Epithelial cell of proximal tubule (primary cell): Measurements from ENCODE around the gene OMP. TPM values are rescaled to one million over a fixed set of nuclear protein-coding genes. Genes with fewer than 3 reads are reported as not detected.

Experiments used
- DNase-seq: peaks from one replicate; pipeline ENCODE4 v3.0.0-alpha.2; 2011; ENCODE audit warnings: low read depth
- H3K4me3 ChIP-seq: 2 replicates; pipeline ENCODE4 v1.5.1; 2011; ENCODE audit warnings: low read depth, mild to moderate bottlenecking, low read length
- total RNA-seq: library from RNA; depleted of rRNA; stranded (reverse); fragments of >200 nt; gene quantifications from 2 replicates; pipeline ENCODE4 v1.2.3, GENCODE V29; 2015
- TF ChIP-seq, protein P1 (sequence below): conservative IDR thresholded peaks from 2 replicates; pipeline ENCODE4 v1.5.1; 2012; ENCODE audit warnings: low read depth, mild to moderate bottlenecking, low read length

OMP gene
- total RNA-seq, 1 donor from 2014 or later = not detected

DNA sequence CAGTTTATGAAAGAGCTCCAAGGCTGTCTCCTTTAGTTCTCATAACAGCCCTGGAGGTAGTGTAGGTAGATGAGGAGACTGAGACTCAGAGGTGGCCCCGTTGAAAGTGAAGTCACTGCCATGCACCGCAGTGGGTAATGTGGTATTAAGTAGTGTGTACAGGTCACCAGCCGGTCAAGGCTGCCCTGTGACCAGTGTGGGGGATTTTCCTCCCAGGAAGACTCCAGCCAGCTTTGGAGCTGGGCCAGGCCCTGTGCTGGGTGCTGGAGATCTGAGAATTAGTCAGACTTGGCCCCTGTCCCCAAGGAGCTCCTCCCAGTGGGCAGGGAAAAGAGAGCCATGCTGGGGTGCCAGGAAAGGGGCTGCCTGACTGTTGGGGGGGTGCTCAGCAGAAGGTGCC is 5.3 kb downstream of the OMP start:
- peak; percentile 76 for DNase-seq
- H3K4me3 ChIP-seq = no peak overlapping the region
- TF ChIP-seq, protein P1, sequence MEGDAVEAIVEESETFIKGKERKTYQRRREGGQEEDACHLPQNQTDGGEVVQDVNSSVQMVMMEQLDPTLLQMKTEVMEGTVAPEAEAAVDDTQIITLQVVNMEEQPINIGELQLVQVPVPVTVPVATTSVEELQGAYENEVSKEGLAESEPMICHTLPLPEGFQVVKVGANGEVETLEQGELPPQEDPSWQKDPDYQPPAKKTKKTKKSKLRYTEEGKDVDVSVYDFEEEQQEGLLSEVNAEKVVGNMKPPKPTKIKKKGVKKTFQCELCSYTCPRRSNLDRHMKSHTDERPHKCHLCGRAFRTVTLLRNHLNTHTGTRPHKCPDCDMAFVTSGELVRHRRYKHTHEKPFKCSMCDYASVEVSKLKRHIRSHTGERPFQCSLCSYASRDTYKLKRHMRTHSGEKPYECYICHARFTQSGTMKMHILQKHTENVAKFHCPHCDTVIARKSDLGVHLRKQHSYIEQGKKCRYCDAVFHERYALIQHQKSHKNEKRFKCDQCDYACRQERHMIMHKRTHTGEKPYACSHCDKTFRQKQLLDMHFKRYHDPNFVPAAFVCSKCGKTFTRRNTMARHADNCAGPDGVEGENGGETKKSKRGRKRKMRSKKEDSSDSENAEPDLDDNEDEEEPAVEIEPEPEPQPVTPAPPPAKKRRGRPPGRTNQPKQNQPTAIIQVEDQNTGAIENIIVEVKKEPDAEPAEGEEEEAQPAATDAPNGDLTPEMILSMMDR = no peak

DNA sequence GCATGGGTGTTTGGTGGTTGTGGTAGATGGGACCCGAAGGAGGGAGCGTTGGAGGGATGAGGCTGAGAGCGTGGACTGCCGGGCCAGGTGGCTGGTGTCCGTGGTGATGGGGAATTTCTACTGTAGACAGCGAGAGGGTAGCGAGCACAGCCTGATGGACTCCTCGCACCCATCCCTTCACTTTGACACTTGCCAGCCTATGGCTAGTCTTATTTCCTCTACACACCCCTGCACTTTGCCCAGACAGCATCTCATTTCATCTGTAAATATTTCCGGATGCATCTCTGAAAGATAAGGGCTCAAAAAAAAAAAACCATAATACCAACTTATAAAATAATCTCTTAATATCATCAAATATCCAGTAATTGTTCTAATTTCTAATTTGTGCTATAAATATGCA is 5.8 kb downstream of the OMP start:
- TF ChIP-seq, protein P1 = no peak
- no peak overlapping the region for H3K4me3 ChIP-seq
- no peak for DNase-seq

DNA sequence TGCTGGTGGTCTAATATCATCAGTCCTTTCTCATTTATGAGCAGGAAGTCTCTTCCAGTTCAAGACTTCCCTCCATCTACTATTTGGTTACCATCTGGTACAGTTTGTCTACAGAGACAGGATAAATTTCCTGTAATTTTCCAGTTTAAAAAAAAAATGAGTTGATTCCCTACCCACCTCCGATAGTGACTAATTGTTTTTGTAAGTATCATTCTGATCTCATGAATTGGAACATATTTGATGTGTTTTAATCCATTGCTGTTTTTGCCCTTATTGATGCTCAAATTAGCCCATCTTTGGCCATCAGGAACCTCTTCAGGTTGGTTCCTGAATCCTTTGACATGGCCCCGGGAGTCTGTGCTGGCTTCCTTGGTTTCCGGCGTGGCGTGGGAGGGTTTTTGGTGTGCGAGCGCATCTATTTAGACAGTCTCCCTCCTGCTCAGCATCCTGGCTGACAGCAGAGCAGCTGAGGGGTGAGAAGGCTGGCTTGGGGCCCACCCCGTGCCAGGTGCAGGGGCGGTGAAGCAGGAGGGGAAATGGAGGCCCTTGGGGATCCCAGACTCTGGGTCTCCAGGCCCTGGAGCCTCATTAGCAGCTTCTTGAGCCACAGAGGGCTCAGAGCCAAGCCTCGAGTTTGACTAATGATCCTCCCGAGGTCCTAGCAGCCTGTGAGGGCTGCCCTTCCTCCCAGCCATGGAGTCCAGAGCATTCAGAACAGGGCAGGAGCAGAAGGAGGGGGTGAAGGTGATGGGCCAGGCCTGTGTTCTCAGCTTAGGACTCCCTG is 6.8 kb downstream of the OMP start:
- TF ChIP-seq, protein P1 = no peak
- no peak overlapping the region for H3K4me3 ChIP-seq
- no peak for DNase-seq

DNA sequence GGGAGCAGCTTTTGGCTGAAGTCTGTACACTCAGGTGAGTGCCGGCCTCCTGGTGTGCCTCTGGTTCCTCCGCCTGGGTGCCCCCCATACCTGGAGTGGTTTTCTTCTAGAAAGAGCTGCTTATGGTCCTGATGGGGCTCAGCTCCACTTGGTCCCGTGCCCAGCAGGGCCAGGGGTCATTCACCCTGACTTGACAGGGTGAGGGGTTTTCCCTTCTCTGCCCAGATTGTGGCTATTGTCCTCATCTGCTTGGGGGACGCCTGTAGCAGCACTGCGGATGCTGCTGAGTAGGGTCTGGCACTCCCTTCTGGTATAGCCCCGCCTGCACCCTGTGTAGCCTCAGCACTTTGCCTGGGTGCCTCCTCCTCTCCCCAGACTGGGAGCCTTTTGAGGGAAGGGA is 8.2 kb downstream of the OMP start:
- H3K4me3 ChIP-seq = no peak overlapping the region
- DNase-seq = no peak
- TF ChIP-seq, protein P1 = no peak

DNA sequence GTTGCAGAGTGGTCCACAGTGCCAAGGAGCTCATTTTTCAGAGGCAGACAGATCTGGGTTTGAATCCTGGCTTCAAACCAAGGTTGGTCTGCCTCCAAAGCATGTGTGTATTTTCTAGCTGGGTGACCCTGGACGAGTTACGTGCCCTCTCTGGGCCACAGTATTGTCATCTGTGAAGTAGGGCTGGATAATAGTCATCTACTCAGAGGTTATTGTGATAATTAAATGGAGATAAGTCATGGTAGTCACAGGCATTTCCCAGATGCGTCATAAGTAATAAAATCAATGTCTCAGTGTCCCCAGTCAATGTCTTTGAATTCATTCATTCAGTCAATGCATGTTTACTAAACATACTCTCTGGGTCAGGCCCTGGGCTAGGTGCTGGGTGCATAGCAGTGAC is 8.6 kb downstream of the OMP start:
- no peak for DNase-seq
- no peak overlapping the region for H3K4me3 ChIP-seq
- TF ChIP-seq, protein P1 = no peak

DNA sequence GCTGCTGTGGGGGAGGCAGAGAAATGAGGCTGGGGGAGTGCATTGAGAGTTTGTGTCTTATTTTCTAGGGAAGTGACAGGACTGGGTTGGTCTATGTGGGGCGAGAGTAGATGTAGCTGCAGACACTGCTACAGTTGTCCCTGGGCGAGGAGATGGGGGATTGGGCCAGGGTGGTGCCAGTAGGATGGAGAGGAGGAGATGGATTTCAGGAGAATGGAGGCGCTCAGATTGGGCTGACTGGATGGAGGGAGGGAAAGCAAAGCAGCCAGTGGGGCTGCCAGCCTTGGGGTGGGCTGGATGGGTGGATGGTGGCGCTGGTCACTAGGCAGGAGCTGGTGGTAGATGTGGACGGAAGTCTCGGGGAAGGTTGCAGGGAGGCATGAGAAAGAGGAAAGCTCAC is 9.3 kb downstream of the OMP start:
- DNase-seq = no peak
- TF ChIP-seq, protein P1 = no peak
- no peak overlapping the region for H3K4me3 ChIP-seq
